IMR-90 (cell line): ENCODE data around the gene DNAH6. TPM values are rescaled to one million over a fixed set of nuclear protein-coding genes. Genes with fewer than 3 reads are reported as not detected.

Experiments used
- ATAC-seq: fragments of 200-7000 bp; cut with Tn5 transposase; 2 replicates; pipeline ENCODE4 v1.9.1; 2020; ENCODE audit warnings: low read depth, mild to moderate bottlenecking, moderate library complexity
- BruUV-seq: library from RNA; stranded (reverse); fragments of 400-500 nt; replicated peaks from 2 replicates; lab custom pipeline; 2021; lab: Mats Ljungman, UMichigan
- CTCF ChIA-PET: fragments of 300-600 bp; formaldehyde crosslinking; extraction: SDS; loops from one replicate; lab custom pipeline; 2021; ENCODE audit warnings: antibody characterized with exemption; lab: Yijun Ruan, JAX
- POLR2A ChIA-PET: fragments of 300-600 bp; sonication (Branson Sonifier 250); formaldehyde crosslinking; loops from one replicate; lab custom pipeline; 2022; ENCODE audit warnings: antibody characterized with exemption; ENCODE audit not compliant: unreplicated experiment; lab: Charles Lee
- DNase-seq: peaks from one replicate; pipeline ENCODE4 v3.0.0; 2013
- H2AFZ ChIP-seq: replicated peaks from 2 replicates; pipeline ENCODE3; 2013; ENCODE audit warnings: low read length, mild to moderate bottlenecking; ENCODE audit not compliant: poor library complexity
- H2AK5ac ChIP-seq: 2 replicates; pipeline ENCODE4 v1.6.1; 2013; ENCODE audit warnings: low read depth, low read length, inconsistent platforms
- H2AK9ac ChIP-seq: replicated peaks from 2 replicates; pipeline ENCODE3; 2013; ENCODE audit warnings: mild to moderate bottlenecking, low read depth, low read length, moderate library complexity; ENCODE audit not compliant: poor library complexity
- H2BK120ac ChIP-seq: 2 replicates; pipeline ENCODE4 v1.6.1; 2013; ENCODE audit warnings: low read depth, low read length, inconsistent platforms
- H2BK15ac ChIP-seq: 3 replicates; pipeline ENCODE4 v1.6.1; 2013; ENCODE audit warnings: low read depth, low read length, inconsistent platforms
- H2BK20ac ChIP-seq: 2 replicates; pipeline ENCODE4 v1.6.1; 2013; ENCODE audit warnings: low read depth, mild to moderate bottlenecking, inconsistent platforms, low read length, moderate library complexity
- H2BK5ac ChIP-seq: 2 replicates; pipeline ENCODE4 v1.6.1; 2013; ENCODE audit warnings: mild to moderate bottlenecking, low read depth, low read length, inconsistent platforms; ENCODE audit not compliant: poor library complexity, severe bottlenecking
- H3K14ac ChIP-seq: replicated peaks from 2 replicates; pipeline ENCODE4 v1.6.1; 2013; ENCODE audit warnings: low read depth, low read length, inconsistent platforms
- H3K18ac ChIP-seq: 2 replicates; pipeline ENCODE4 v1.6.1; 2013; ENCODE audit warnings: low read depth, low read length, control low read depth
- H3K23ac ChIP-seq: 2 replicates; pipeline ENCODE4 v1.6.1; 2013; ENCODE audit warnings: low read depth, low read length, inconsistent platforms
- H3K27ac ChIP-seq: 2 replicates; pipeline ENCODE4 v1.5.1; 2013; ENCODE audit warnings: mild to moderate bottlenecking, control low read depth, low read length; ENCODE audit not compliant: insufficient read depth
- H3K27me3 ChIP-seq: 2 replicates; pipeline ENCODE4 v1.6.1; 2013; ENCODE audit warnings: low read length; ENCODE audit not compliant: control insufficient read depth, insufficient read depth
- H3K36me3 ChIP-seq: 2 replicates; pipeline ENCODE4 v1.6.1; 2013; ENCODE audit warnings: low read length, mixed read lengths; ENCODE audit not compliant: control insufficient read depth, insufficient read depth
- H3K4ac ChIP-seq: 2 replicates; pipeline ENCODE4 v1.6.1; 2013; ENCODE audit warnings: low read depth, low read length, inconsistent platforms
- H3K4me1 ChIP-seq: 2 replicates; pipeline ENCODE4 v1.6.1; 2013; ENCODE audit warnings: low read length, mixed read lengths; ENCODE audit not compliant: control insufficient read depth, insufficient read depth
- H3K4me2 ChIP-seq: 2 replicates; pipeline ENCODE4 v1.6.1; 2013; ENCODE audit warnings: low read depth, mild to moderate bottlenecking, control low read depth, low read length, moderate library complexity
- H3K4me3 ChIP-seq: 2 replicates; pipeline ENCODE4 v1.5.1; 2013; ENCODE audit warnings: low read depth, mild to moderate bottlenecking, control low read depth, low read length, moderate library complexity; ENCODE audit not compliant: insufficient read depth
- H3K56ac ChIP-seq: 2 replicates; pipeline ENCODE4 v1.6.1; 2013; ENCODE audit warnings: low read length, inconsistent platforms; ENCODE audit not compliant: insufficient read depth; ENCODE audit errors: extremely low read depth
- H3K79me1 ChIP-seq, 2 experiments: 2 replicates each; pipeline ENCODE4 v1.6.1; 2013; ENCODE audit warnings: low read length in 2 of 2, inconsistent platforms in 1 of 2, low read depth in 1 of 2
- H3K9ac ChIP-seq: 2 replicates; pipeline ENCODE4 v1.6.1; 2013; ENCODE audit warnings: low read depth, low read length, control low read depth
- H3K9me1 ChIP-seq: 2 replicates; pipeline ENCODE4 v1.6.1; 2013; ENCODE audit warnings: low read length, inconsistent platforms; ENCODE audit not compliant: insufficient read depth
- H3K9me3 ChIP-seq: 2 replicates; pipeline ENCODE4 v1.6.1; 2013; ENCODE audit warnings: low read length; ENCODE audit not compliant: control insufficient read depth, insufficient read depth
- H4K20me1 ChIP-seq: 2 replicates; pipeline ENCODE4 v1.6.1; 2013; ENCODE audit warnings: low read length, inconsistent platforms; ENCODE audit not compliant: insufficient read depth
- H4K5ac ChIP-seq: 2 replicates; pipeline ENCODE4 v1.6.1; 2013; ENCODE audit warnings: mild to moderate bottlenecking, low read depth, low read length, control low read depth
- H4K8ac ChIP-seq, 2 experiments: 2 replicates each; pipeline ENCODE4 v1.6.1; 2013; ENCODE audit warnings: low read depth in 2 of 2, low read length in 2 of 2, control low read depth in 1 of 2, inconsistent platforms in 1 of 2
- H4K91ac ChIP-seq: 2 replicates; pipeline ENCODE4 v1.6.1; 2013; ENCODE audit warnings: low read depth, low read length, inconsistent platforms; ENCODE audit not compliant: insufficient read depth
- CTCF ChIP-seq: conservative IDR thresholded peaks from 2 replicates; pipeline ENCODE4 v1.5.1; 2012; ENCODE audit warnings: mild to moderate bottlenecking, low read depth, low read length, improper control_type of control experiment
- MAFK ChIP-seq: IDR thresholded peaks from 2 replicates; pipeline ENCODE4 v1.6.1; 2012; ENCODE audit warnings: low read depth, low read length, improper control_type of control experiment
- SMC3 ChIP-seq: fragments of 150-350 bp; IDR thresholded peaks from 2 replicates; pipeline ENCODE4 v1.6.1; 2016; ENCODE audit warnings: low read depth, mild to moderate bottlenecking, antibody characterized with exemption, low read length, moderate library complexity
- WGBS, 2 experiments: methylation state at CpG; one replicate each; pipeline versions ENCODE4 v1.1.5 to v1.1.7; 2013; ENCODE audit warnings: missing lambda C conversion rate in 2 of 2; ENCODE audit not compliant: insufficient read length in 1 of 2; ENCODE audit errors: extremely low coverage in 2 of 2; 5-methylcytosine and 5-hydroxymethylcytosine counted together
- dilution Hi-C: fragments of 300-500 bp; cut with HindIII; formaldehyde crosslinking; loops from one replicate; pipeline ENCODE4 v1.14.3; 2018; ENCODE audit warnings: low sequenced_read_pairs; ENCODE audit not compliant: unreplicated experiment
- in situ Hi-C: fragments of 300-500 bp; cut with MboI; formaldehyde crosslinking; loops from 3 replicates; pipeline ENCODE4 v1.14.3; 2019; ENCODE audit warnings: low sequenced_read_pairs, inconsistent platforms, mixed read lengths
- intact Hi-C: fragments of 100-400 bp; cut with micrococcal nuclease; formaldehyde crosslinking; loops from 2 replicates; pipeline ENCODE4 v1.10.0; 2022
- polyA plus RNA-seq, 3 experiments: library from polyadenylated mRNA; depleted of rRNA; stranded (reverse); fragments of >200 nt; gene quantifications; 2 replicates each; pipeline ENCODE4 v1.2.3, GENCODE V29; 2012; ENCODE audit warnings: low replicate concordance in 1 of 3
- total RNA-seq: library from RNA; depleted of rRNA; stranded (reverse); fragments of >200 nt; gene quantifications from 2 replicates; pipeline ENCODE4 v1.2.3, GENCODE V29; 2012

Gene DNAH6
- total and polyA plus RNA-seq, 2 of the 4 experiments (the other 2 are of a cell fraction): under 0.01 to 0.07 TPM

GRCh38 chr2:84801811-84802210 lies 285.5 kb downstream of the DNAH6 start:
- H3K79me1 ChIP-seq: no peaks in the 10 kb centered on the region
- no peak for TF ChIP-seq CTCF
- TF ChIP-seq MAFK: no peak
- no peak for TF ChIP-seq SMC3
- no peak overlapping the region for H3K4me3 ChIP-seq
- H3K27me3 ChIP-seq: no peaks in the 10 kb centered on the region
- H2BK15ac ChIP-seq: no peak overlapping the region
- no peaks in the 10 kb centered on the region for H3K9me3 ChIP-seq
- no peak overlapping the region for H4K91ac ChIP-seq
- H3K56ac ChIP-seq: no peak overlapping the region
- peaks cover 3% of the 10 kb centered on the region; the same call in 1 of the 2 replicates for H3K9me1 ChIP-seq
- CTCF ChIA-PET: interaction anchor here (0.6 to 0.7 kb wide), 3 partner anchors 10 to 557 kb away, joined by 3 to 7 read pairs (median 6); no protein-coding TSS in a partner anchor
- ATAC-seq: no peak
- H3K23ac ChIP-seq: no peak overlapping the region
- H2AK5ac ChIP-seq: no peak overlapping the region
- no peak overlapping the region for H2BK20ac ChIP-seq
- no peak overlapping the region for H3K9ac ChIP-seq
- H2BK5ac ChIP-seq: no peak overlapping the region
- DNase-seq: peak; percentile 4
- no peak overlapping the region for H4K8ac ChIP-seq
- BruUV-seq: no TSS peak
- H3K4me1 ChIP-seq: no peaks in the 10 kb centered on the region; the same call in 1 of the 2 replicates
- H3K36me3 ChIP-seq: no peaks in the 10 kb centered on the region
- peak overlapping the region; percentile 63; the same call in 1 of the 2 replicates for H2BK120ac ChIP-seq
- H3K4me2 ChIP-seq: no peak overlapping the region
- POLR2A ChIA-PET: no interaction called here
- no peak overlapping the region for H2AK9ac ChIP-seq
- dilution Hi-C loops (no loop called here), in situ Hi-C loops (no loop called here), intact Hi-C loops (no loop called here)
- H4K5ac ChIP-seq: no peak overlapping the region
- H3K27ac ChIP-seq: no peak overlapping the region
- WGBS, 2 experiments: no CpG with 5 or more reads among the region's 2 CpGs
- no peak overlapping the region for H2AFZ ChIP-seq
- no peak overlapping the region for H3K18ac ChIP-seq
- H4K20me1 ChIP-seq: no peaks in the 10 kb centered on the region
- H3K14ac ChIP-seq: no peak overlapping the region
- peak overlapping the region; percentile 43; the same call in 1 of the 2 replicates for H3K4ac ChIP-seq
